Tibial nerve (tissue), 4 donors: ENCODE data around the gene C2CD2L.

ENCODE experiments used
- EP300 ChIP-seq, 2 donors: sonication (generic); formaldehyde crosslinking; IDR thresholded peaks; one replicate each; pipeline ENCODE4 v1.6.1; 2017; ENCODE audit warnings: antibody characterized with exemption in 2 of 2, mild to moderate bottlenecking in 1 of 2
- POLR2A ChIP-seq, 2 donors: fragments of 450-650 bp; IDR thresholded peaks; one replicate each; pipeline ENCODE4 v1.6.1; 2017; ENCODE audit warnings: antibody characterized with exemption in 2 of 2, mild to moderate bottlenecking in 2 of 2, moderate library complexity in 2 of 2
- TF ChIP-seq, protein P1 (sequence below), 5 experiments: fragments of 200-600 bp in 3 of 5; fragments of 450-650 bp in 2 of 5; sonication (generic) in 3 of 5; IDR thresholded peaks; one replicate each; pipeline ENCODE4 v1.5.1; 2016 to 2019; ENCODE audit warnings: antibody characterized with exemption in 5 of 5, mild to moderate bottlenecking in 3 of 5, moderate library complexity in 2 of 5

DNA sequence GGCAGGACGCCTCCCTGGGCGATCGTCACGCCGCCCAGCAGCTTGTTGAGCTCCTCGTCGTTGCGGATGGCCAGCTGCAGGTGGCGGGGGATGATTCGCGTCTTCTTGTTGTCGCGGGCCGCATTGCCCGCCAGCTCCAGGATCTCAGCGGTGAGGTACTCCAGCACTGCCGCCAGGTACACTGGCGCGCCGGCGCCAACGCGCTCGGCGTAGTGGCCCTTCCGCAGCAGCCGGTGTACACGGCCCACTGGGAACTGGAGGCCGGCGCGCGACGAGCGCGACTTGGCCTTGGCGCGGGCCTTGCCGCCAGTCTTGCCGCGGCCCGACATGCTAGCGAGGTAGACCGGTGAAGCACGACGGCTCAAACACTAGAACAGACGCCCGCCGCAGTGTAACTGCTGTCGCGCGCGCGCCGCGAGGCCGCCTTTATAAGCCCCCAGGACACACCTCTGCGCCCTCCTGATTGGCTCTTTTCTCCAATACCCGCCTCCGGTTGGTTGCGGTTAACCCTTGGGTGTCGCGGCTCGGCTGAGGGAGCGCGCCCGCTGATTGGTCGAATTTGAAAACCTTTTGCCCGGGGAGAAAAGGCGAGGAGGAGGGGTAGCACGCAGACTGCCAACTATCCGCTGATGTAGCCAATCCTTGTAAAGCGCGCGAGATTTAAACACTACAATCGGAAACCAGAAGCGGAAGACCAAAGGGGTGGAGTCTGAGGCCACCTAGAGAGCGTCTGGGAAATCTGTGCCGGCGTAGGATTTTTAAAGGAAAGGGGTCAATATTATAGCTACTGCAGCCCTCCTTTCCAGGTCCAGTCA, 11.9 kb upstream of the C2CD2L start:
- TF ChIP-seq, protein P1, sequence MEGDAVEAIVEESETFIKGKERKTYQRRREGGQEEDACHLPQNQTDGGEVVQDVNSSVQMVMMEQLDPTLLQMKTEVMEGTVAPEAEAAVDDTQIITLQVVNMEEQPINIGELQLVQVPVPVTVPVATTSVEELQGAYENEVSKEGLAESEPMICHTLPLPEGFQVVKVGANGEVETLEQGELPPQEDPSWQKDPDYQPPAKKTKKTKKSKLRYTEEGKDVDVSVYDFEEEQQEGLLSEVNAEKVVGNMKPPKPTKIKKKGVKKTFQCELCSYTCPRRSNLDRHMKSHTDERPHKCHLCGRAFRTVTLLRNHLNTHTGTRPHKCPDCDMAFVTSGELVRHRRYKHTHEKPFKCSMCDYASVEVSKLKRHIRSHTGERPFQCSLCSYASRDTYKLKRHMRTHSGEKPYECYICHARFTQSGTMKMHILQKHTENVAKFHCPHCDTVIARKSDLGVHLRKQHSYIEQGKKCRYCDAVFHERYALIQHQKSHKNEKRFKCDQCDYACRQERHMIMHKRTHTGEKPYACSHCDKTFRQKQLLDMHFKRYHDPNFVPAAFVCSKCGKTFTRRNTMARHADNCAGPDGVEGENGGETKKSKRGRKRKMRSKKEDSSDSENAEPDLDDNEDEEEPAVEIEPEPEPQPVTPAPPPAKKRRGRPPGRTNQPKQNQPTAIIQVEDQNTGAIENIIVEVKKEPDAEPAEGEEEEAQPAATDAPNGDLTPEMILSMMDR (IDR thresholded peaks at IDR 0.05): peak in 2 of 5 experiments; percentile 80 to 87
- TF ChIP-seq POLR2A (IDR thresholded peaks at IDR 0.05) (peak; percentile 97 to 98), EP300 (IDR thresholded peaks at IDR 0.05) (peak; percentile 77 to 100)
